Body of pancreas (tissue), 4 donors: ENCODE results near the gene ABTB1. TPM values are rescaled to one million over a fixed set of nuclear protein-coding genes. Genes with fewer than 3 reads are reported as not detected.

Source experiments
- ATAC-seq: fragments of 150-250 bp; one replicate; pipeline ENCODE4 v1.9.1; 2016
- DNase-seq, 4 donors: peaks; one replicate each; pipeline ENCODE4 v3.0.0-alpha.2; 2019
- H3K27ac ChIP-seq, 4 donors: fragments of 200-600 bp; sonication (generic); 1 replicate in 3 of 4; 2 replicates in 1 of 4; pipeline versions ENCODE4 v1.5.1 to v1.6.1; 2016 to 2019; ENCODE audit warnings: mild to moderate bottlenecking in 1 of 4, mixed read lengths in 1 of 4, moderate library complexity in 1 of 4
- H3K27me3 ChIP-seq, 2 donors: fragments of 200-600 bp; sonication (generic); one replicate each; pipeline ENCODE4 v1.6.0; 2016; ENCODE audit warnings: mild to moderate bottlenecking in 1 of 2
- H3K36me3 ChIP-seq, 2 donors: fragments of 200-600 bp; sonication (generic); replicated peaks in 1 of 2; 2 replicates each; pipeline ENCODE4 v1.5.1; 2016; ENCODE audit warnings: low read depth in 2 of 2; ENCODE audit not compliant: insufficient read depth in 1 of 2
- H3K4me1 ChIP-seq: fragments of 200-600 bp; sonication (generic); one replicate; pipeline ENCODE4 v1.6.0; 2016
- H3K4me3 ChIP-seq, 2 donors: fragments of 200-600 bp; sonication (generic); 1 replicate in 1 of 2; 2 replicates in 1 of 2; pipeline ENCODE4 v1.5.1; 2016 to 2019
- H3K9me3 ChIP-seq, 3 donors: fragments of 200-600 bp; sonication (generic); 1 replicate in 2 of 3; 2 replicates in 1 of 3; pipeline ENCODE4 v1.5.1; 2016
- POLR2A ChIP-seq, 3 donors: fragments of 450-650 bp; IDR thresholded peaks; one replicate each; pipeline ENCODE4 v1.6.1; 2016; ENCODE audit warnings: antibody characterized with exemption in 3 of 3, mild to moderate bottlenecking in 2 of 3
- WGBS, 2 donors: methylation state at CpG; one replicate each; pipeline ENCODE4 v1.1.5; 2017; 5-methylcytosine and 5-hydroxymethylcytosine counted together
- intact Hi-C: fragments of 100-400 bp; cut with DNase I; formaldehyde crosslinking; loops from one replicate; pipeline ENCODE4 v1.15.1; 2023
- total RNA-seq, 2 donors: library from RNA; depleted of rRNA; stranded (reverse); fragments of >200 nt; gene quantifications; one replicate each; pipeline ENCODE4 v1.1.0, GENCODE V29; 2016
- TF ChIP-seq, protein P1 (sequence below), 7 experiments: fragments of 450-650 bp in 4 of 7; fragments of 200-600 bp in 3 of 7; sonication (generic) in 3 of 7; IDR thresholded peaks; one replicate each; pipeline ENCODE4 v1.5.1; 2016 to 2019; ENCODE audit warnings: antibody characterized with exemption in 7 of 7

Gene ABTB1
- total RNA-seq, 2 donors from 2014 or later, result 21.4 to 34.0 TPM

DNA sequence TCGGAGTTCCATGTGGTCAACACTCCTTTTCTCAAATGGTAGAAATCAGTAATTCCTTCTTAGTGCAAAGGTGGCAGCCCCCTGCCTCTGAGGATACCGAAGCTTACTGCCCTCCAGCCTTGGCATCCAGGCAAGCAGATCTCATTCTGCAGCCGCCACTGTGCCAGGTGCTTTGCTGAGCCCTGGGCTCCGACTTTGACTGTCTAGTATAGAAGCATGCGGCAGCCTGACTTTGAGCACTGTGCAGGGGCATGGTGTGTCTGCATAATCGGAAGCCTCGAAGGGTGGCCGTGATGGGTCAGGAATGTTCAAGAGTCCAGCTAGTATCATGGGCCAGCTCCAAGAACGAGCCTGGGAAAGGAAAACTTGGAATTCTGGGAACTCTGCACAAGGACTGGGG is 39.7 kb downstream of the ABTB1 start:
- TF ChIP-seq POLR2A (IDR thresholded peaks at IDR 0.05), result no peak
- TF ChIP-seq, protein P1, sequence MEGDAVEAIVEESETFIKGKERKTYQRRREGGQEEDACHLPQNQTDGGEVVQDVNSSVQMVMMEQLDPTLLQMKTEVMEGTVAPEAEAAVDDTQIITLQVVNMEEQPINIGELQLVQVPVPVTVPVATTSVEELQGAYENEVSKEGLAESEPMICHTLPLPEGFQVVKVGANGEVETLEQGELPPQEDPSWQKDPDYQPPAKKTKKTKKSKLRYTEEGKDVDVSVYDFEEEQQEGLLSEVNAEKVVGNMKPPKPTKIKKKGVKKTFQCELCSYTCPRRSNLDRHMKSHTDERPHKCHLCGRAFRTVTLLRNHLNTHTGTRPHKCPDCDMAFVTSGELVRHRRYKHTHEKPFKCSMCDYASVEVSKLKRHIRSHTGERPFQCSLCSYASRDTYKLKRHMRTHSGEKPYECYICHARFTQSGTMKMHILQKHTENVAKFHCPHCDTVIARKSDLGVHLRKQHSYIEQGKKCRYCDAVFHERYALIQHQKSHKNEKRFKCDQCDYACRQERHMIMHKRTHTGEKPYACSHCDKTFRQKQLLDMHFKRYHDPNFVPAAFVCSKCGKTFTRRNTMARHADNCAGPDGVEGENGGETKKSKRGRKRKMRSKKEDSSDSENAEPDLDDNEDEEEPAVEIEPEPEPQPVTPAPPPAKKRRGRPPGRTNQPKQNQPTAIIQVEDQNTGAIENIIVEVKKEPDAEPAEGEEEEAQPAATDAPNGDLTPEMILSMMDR (IDR thresholded peaks at IDR 0.05), result no peak
- Histone ChIP-seq H3K4me1 (no peaks in the 10 kb centered on the region), H3K4me3 (no peak overlapping the region), H3K36me3 (no peaks in the 10 kb centered on the region), H3K27ac (no peak overlapping the region), H3K9me3 (no peaks in the 10 kb centered on the region), H3K27me3 (no peaks in the 10 kb centered on the region)
- WGBS, 2 donors, result 77 to 78% methylated on average over 4 to 9 of the region's 9 CpGs
- ATAC-seq (no peak), DNase-seq (peak in 1 of 4 donors; percentile 5)
- intact Hi-C loops, result no loop called here

DNA sequence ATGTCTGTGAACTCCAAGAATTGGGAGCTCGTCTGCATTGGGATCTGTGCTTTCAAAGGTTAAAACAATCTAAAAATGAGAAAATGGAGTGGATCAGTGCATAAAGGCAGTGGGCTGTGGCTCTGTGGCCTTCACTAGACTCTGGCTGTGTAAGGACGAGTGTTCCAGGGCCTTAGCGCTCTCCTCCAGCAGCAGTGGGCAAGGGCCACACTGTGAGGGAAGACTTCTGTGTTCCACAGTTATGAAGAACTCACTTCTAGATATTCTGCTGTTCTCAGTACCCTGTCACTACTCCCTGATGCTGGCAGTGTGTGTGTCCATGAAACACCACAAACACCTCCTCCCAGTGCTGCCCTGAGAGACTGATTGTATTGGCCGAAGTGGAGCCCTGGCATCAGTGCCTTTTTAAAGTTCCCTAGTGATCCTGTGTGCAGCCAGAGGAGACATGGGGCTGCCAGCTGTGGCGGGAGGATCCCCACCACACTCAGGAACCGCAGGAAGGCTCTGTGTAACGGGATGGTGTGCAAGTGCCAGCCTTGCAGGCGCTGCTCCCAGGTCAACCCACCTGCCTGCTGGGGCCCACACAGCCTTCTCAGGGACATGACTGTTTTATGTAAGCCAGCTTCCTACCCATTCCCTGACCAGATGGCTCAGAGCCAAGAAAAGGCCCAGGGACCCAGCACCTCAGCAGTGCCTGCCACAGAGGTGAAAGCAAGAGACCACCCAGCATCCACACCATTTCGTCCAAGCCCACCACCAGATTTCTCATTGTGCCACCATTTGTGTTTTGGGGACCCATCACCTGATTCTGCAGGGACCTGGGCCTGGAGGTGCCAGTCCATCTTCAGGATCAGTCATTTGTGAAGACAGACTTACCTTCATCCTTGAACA is 40.4 kb downstream of the ABTB1 start:
- no peaks in the 10 kb centered on the region for H3K9me3 ChIP-seq
- no peaks in the 10 kb centered on the region for H3K4me1 ChIP-seq
- 49 to 68% methylated on average over 4 to 9 of the region's 9 CpGs for WGBS, 2 donors
- DNase-seq, result no peak
- intact Hi-C loops, result no loop called here
- ATAC-seq, result no peak
- H3K27me3 ChIP-seq, result no peaks in the 10 kb centered on the region
- H3K36me3 ChIP-seq, result no peaks in the 10 kb centered on the region
- no peak for TF ChIP-seq POLR2A (IDR thresholded peaks at IDR 0.05)
- TF ChIP-seq, protein P1 (IDR thresholded peaks at IDR 0.05), result no peak
- H3K27ac ChIP-seq, result no peak overlapping the region
- H3K4me3 ChIP-seq, result no peak overlapping the region

DNA sequence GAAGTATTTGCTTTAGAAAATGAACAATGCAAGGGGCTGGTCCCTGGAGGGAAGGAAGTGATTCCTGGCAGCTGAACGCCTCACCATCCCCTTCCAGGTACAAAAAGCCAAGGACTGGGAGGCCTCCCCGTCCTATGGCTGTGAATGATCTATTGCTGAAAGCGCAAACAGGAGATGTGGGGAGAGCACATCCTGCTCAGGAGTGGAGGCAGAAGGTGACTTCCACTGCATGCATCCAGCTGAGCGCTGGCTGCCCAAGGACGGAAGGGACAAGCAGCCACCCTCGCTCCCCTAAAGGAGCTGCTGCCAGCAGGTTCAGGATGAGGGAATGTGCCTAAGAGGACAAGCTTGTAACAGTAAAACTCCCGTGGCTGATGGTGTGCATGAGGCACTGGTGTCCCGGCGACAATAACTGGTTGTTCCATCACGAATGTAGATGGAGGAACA is 41.4 kb downstream of the ABTB1 start:
- no peak overlapping the region for H3K4me3 ChIP-seq
- 66 to 72% methylated on average over 10 of the region's 10 CpGs for WGBS, 2 donors
- intact Hi-C loops, result no loop called here
- H3K27me3 ChIP-seq, result no peaks in the 10 kb centered on the region
- DNase-seq (peak in 1 of 4 donors; percentile 8), ATAC-seq (no peak)
- H3K27ac ChIP-seq, result peak overlapping the region in 1 of 4 donors; percentile 1
- H3K4me1 ChIP-seq, result no peaks in the 10 kb centered on the region
- H3K36me3 ChIP-seq, result no peaks in the 10 kb centered on the region
- no peak for TF ChIP-seq POLR2A (IDR thresholded peaks at IDR 0.05)
- TF ChIP-seq, protein P1 (IDR thresholded peaks at IDR 0.05), result no peak
- no peaks in the 10 kb centered on the region for H3K9me3 ChIP-seq

DNA sequence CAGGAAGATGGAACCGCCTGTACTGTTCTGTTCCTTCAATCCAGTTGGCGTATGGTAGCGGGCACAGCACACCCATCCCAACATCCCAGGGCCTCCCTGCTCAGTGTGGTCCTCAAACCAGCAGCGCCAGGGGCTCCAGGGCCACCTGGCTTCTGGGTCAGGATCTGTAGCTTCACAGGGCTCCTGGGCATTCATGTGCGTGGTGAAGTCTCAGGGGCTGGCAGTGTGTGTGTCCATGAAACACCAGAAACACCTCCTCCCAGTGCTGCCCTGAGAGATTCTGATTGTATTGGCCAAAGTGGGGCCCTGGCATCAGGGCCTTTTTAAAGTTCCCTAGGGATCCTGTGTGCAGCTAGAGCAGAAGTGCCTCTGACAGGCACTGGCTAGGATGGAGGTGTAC is 42.1 kb downstream of the ABTB1 start:
- Histone ChIP-seq H3K27ac (peak overlapping the region in 1 of 4 donors; percentile 1), H3K4me1 (no peaks in the 10 kb centered on the region), H3K27me3 (no peaks in the 10 kb centered on the region), H3K9me3 (no peaks in the 10 kb centered on the region), H3K4me3 (no peak overlapping the region), H3K36me3 (no peaks in the 10 kb centered on the region)
- ATAC-seq (no peak), DNase-seq (peak in 1 of 4 donors; percentile 3)
- intact Hi-C loops, result no loop called here
- 60 to 90% methylated on average over 2 to 3 of the region's 5 CpGs for WGBS, 2 donors
- TF ChIP-seq, protein P1 (IDR thresholded peaks at IDR 0.05), result no peak
- TF ChIP-seq POLR2A (IDR thresholded peaks at IDR 0.05), result no peak
